ENCODE data around the gene TESK2. TPM values are rescaled to one million over a fixed set of nuclear protein-coding genes. Genes with fewer than 3 reads are reported as not detected.

The TESK2 gene
- total RNA-seq, result 11.7 and 12.2 TPM in 2 replicates

GRCh38 chr1:45490626-45491486, at the start of gene TESK2:
Gene TESK2 (minus strand): TSS chr1:45491163. CDS start chr1:45457785, 33,378 bp downstream.
- Mint-ChIP-seq H3K36me3 (ENCODE audit: low read depth) (peaks cover 8% of the 10 kb centered on the region), H3K27me3 (no peaks in the 10 kb centered on the region), H3K4me3 (no peak within 1 kb of the TSS), H3K4me1 (peaks cover 12% of the 10 kb centered on the region), H3K27ac (no peak within 1 kb of the TSS), H3K9me3 (no peaks in the 10 kb centered on the region)
- ChIA-PET POLR2A (interaction anchor here (0.6 to 5.0 kb wide), 30 partner anchors 9 to 859 kb away, joined by 3 to 77 read pairs (median 9); partner anchors contain the start of genes AKR1A1, BTBD19, CCDC163 and GPBP1L1), CTCF (interaction anchor here (0.6 to 9.3 kb wide), 8 partner anchors 9 to 710 kb away, joined by 3 to 326 read pairs (median 22); partner anchors contain the start of genes CCDC163, HECTD3, MMACHC and UROD)
- no peak for TF ChIP-seq CTCF (IDR thresholded peaks at IDR 0.05)
- ATAC-seq (ENCODE audit: low read depth) (peak; percentile 89), DNase-seq (peak; percentile 95)
- intact Hi-C loops (cut with micrococcal nuclease), result loop anchor here (1.0 to 5.0 kb wide), 9 partner anchors 9 to 769 kb away; partner anchors contain the start of genes CCDC163, MMACHC, MUTYH and TOE1

GRCh38 chr1:45536886-45537285, 45.9 kb upstream of the TESK2 start:
- no peak overlapping the region for H3K4me3 Mint-ChIP-seq
- H3K27me3 Mint-ChIP-seq, result no peaks in the 10 kb centered on the region
- no peak for TF ChIP-seq CTCF (IDR thresholded peaks at IDR 0.05)
- no peaks in the 10 kb centered on the region for H3K9me3 Mint-ChIP-seq
- H3K36me3 Mint-ChIP-seq (ENCODE audit: low read depth), result no peaks in the 10 kb centered on the region
- ChIA-PET POLR2A (interaction anchor here (0.6 to 2.2 kb wide), 3 partner anchors 14 to 83 kb away, joined by 3 to 12 read pairs (median 7); partner anchors contain the start of genes AKR1A1 and PRDX1), CTCF (interaction anchor here (1.1 to 1.9 kb wide), 2 partner anchors 25 to 33 kb away, joined by 3 to 4 read pairs; no protein-coding TSS in a partner anchor)
- H3K4me1 Mint-ChIP-seq, result peaks cover 12% of the 10 kb centered on the region
- intact Hi-C loops (cut with micrococcal nuclease), result no loop called here
- DNase-seq, result no peak
- no peak overlapping the region for H3K27ac Mint-ChIP-seq
- no peak for ATAC-seq (ENCODE audit: low read depth)

GRCh38 chr1:45535988-45536766, 45.2 kb upstream of the TESK2 start:
- ATAC-seq (ENCODE audit: low read depth) (no peak), DNase-seq (no peak)
- ChIA-PET POLR2A (interaction anchor here (0.6 to 2.2 kb wide), 4 partner anchors 14 to 248 kb away, joined by 3 to 12 read pairs (median 6); partner anchors contain the start of genes AKR1A1 and PRDX1), CTCF (interaction anchor here (1.1 to 1.9 kb wide), 3 partner anchors 23 to 34 kb away, joined by 3 to 4 read pairs (median 3); no protein-coding TSS in a partner anchor)
- H3K27me3 Mint-ChIP-seq, result no peaks in the 10 kb centered on the region
- H3K27ac Mint-ChIP-seq, result no peak overlapping the region
- H3K4me3 Mint-ChIP-seq, result no peak overlapping the region
- H3K4me1 Mint-ChIP-seq, result peaks cover 6% of the 10 kb centered on the region
- intact Hi-C loops (cut with micrococcal nuclease), result no loop called here
- H3K36me3 Mint-ChIP-seq (ENCODE audit: low read depth), result no peaks in the 10 kb centered on the region
- H3K9me3 Mint-ChIP-seq, result no peaks in the 10 kb centered on the region
- TF ChIP-seq CTCF (IDR thresholded peaks at IDR 0.05), result no peak

GRCh38 chr1:45531873-45532272, 40.9 kb upstream of the TESK2 start:
- CTCF ChIA-PET, result no interaction called here
- no peak for ATAC-seq (ENCODE audit: low read depth)
- no peak overlapping the region for H3K4me3 Mint-ChIP-seq
- POLR2A ChIA-PET, result interaction anchor here (0.6 to 2.0 kb wide), 6 partner anchors 11 to 801 kb away, joined by 3 to 28 read pairs (median 6); partner anchors contain the start of genes PRDX1 and RNU5D-1
- no peak for DNase-seq
- TF ChIP-seq CTCF (IDR thresholded peaks at IDR 0.05), result no peak
- intact Hi-C loops (cut with micrococcal nuclease), result no loop called here
- no peaks in the 10 kb centered on the region for H3K9me3 Mint-ChIP-seq
- H3K36me3 Mint-ChIP-seq (ENCODE audit: low read depth), result no peaks in the 10 kb centered on the region
- no peaks in the 10 kb centered on the region for H3K27me3 Mint-ChIP-seq
- H3K27ac Mint-ChIP-seq, result no peak overlapping the region
- H3K4me1 Mint-ChIP-seq, result no peaks in the 10 kb centered on the region
